ENCODE data around the gene IGFN1. TPM values are rescaled to one million over a fixed set of nuclear protein-coding genes. Genes with fewer than 3 reads are reported as not detected.

IGFN1 gene
- total and polyA plus RNA-seq, 2 of the 4 experiments (the other 2 are of a cell fraction): 0.05 TPM; not detected in 1

DNA sequence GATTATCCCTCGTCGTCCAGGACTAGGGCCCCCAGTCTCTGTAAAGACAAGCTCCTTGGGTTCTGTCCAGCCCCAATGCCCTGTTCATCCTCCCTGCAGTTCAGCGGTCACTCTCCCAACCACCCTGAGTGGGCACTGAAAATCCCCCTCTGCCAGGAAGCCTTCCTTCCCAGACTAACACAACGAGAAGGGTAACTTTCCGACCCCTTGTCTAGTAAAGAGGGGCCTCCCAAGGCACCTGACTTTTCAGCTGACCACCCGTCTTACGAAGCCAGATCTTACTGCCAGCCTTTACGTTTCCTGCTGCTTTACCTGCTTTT, 49.7 kb upstream of the IGFN1 start:
- TF ChIP-seq RCOR1 (IDR thresholded peaks at IDR 0.05; ENCODE audit: insufficient replicate concordance, low read length): no peak
- no peak for TF ChIP-seq CTCF (conservative IDR thresholded peaks at IDR 0.05; ENCODE audit: low read depth, low read length)
- TF ChIP-seq BHLHE40 (IDR thresholded peaks at IDR 0.05; ENCODE audit: low read depth, low read length): no peak
- TF ChIP-seq CEBPB (IDR thresholded peaks at IDR 0.05; ENCODE audit: low read depth, low read length): no peak
- TF ChIP-seq FOS (IDR thresholded peaks at IDR 0.05; ENCODE audit: low read depth, low read length): no peak
- no peak for TF ChIP-seq USF2 (IDR thresholded peaks at IDR 0.05; ENCODE audit: low read depth, low read length)

More for the DNA sequence above, 49.7 kb upstream of the IGFN1 start:
- peaks cover 22% of the 10 kb centered on the region for H3K9me1 ChIP-seq (ENCODE audit: insufficient read depth, low read length)
- H3K36me3 ChIP-seq (ENCODE audit: control insufficient read depth, insufficient read depth, low read length): peaks cover 63% of the 10 kb centered on the region
- no peak overlapping the region for H2AK9ac ChIP-seq (replicated peaks; ENCODE audit: low read depth, low read length, poor library complexity)
- H3K27me3 ChIP-seq (ENCODE audit: control insufficient read depth, insufficient read depth, low read length): no peaks in the 10 kb centered on the region
- H3K4me1 ChIP-seq (ENCODE audit: control insufficient read depth, insufficient read depth, low read length): peaks cover 13% of the 10 kb centered on the region
- no peak overlapping the region for H2AFZ ChIP-seq (replicated peaks; ENCODE audit: low read length, poor library complexity)
- H4K91ac ChIP-seq (ENCODE audit: insufficient read depth, low read depth, low read length): no peak overlapping the region
- DNase-seq (no peak), ATAC-seq (ENCODE audit: low read depth) (no peak)
- H3K4ac ChIP-seq (ENCODE audit: low read depth, low read length): no peak overlapping the region
- H3K9me3 ChIP-seq (ENCODE audit: control insufficient read depth, insufficient read depth, low read length): no peaks in the 10 kb centered on the region
- no peak overlapping the region for H3K56ac ChIP-seq (ENCODE audit: extremely low read depth, insufficient read depth, low read length)
- intact Hi-C loops (cut with micrococcal nuclease) (no loop called here), in situ Hi-C loops (cut with MboI; ENCODE audit: low sequenced_read_pairs) (no loop called here), dilution Hi-C loops (cut with HindIII; ENCODE audit: low sequenced_read_pairs, unreplicated experiment) (no loop called here)
- peaks cover 0 to 15% of the 10 kb centered on the region in 2 experiments; a peak in 2 of 4 replicates for H3K79me1 ChIP-seq (ENCODE audit: low read depth in 1 of 2, low read length in 2 of 2)
- no peak overlapping the region for H3K27ac ChIP-seq (ENCODE audit: insufficient read depth, low read length)
- H3K14ac ChIP-seq (replicated peaks; ENCODE audit: low read depth, low read length): no peak overlapping the region
- no peak overlapping the region for H3K23ac ChIP-seq (ENCODE audit: low read depth, low read length)
- no peak overlapping the region for H2BK120ac ChIP-seq (ENCODE audit: low read depth, low read length)
- BruUV-seq (replicated peaks): no TSS peak
- peaks cover 30% of the 10 kb centered on the region for H4K20me1 ChIP-seq (ENCODE audit: insufficient read depth, low read length)
- ChIA-PET POLR2A (ENCODE audit: unreplicated experiment) (no interaction called here), CTCF (no interaction called here)
- H3K9ac ChIP-seq (ENCODE audit: low read depth, low read length): no peak overlapping the region
- no peak overlapping the region for H3K4me2 ChIP-seq (ENCODE audit: low read depth, low read length)
- no peak overlapping the region for H2BK5ac ChIP-seq (ENCODE audit: low read depth, low read length, poor library complexity, severe bottlenecking)
- H4K5ac ChIP-seq (ENCODE audit: low read depth, low read length): no peak overlapping the region
- H4K8ac ChIP-seq (ENCODE audit: low read depth in 2 of 2, low read length in 2 of 2): no peak overlapping the region
- 80% methylated on average over 2 of the region's 8 CpGs; no CpG with 5 or more reads in 1 of the 2 experiments for WGBS, 2 experiments (ENCODE audit: extremely low coverage in 2 of 2, insufficient read length in 1 of 2)
- no peak overlapping the region for H2AK5ac ChIP-seq (ENCODE audit: low read depth, low read length)
- H2BK15ac ChIP-seq (ENCODE audit: low read depth, low read length): no peak overlapping the region
- no peak overlapping the region for H3K4me3 ChIP-seq (ENCODE audit: insufficient read depth, low read depth, low read length)
- no peak overlapping the region for H2BK20ac ChIP-seq (ENCODE audit: low read depth, low read length)
- no peak overlapping the region for H3K18ac ChIP-seq (ENCODE audit: low read depth, low read length)
